H1 (cell line): ENCODE measurements around the gene ZNF765. TPM values are rescaled to one million over a fixed set of nuclear protein-coding genes. Genes with fewer than 3 reads are reported as not detected.

Experiments
- CTCF ChIA-PET: fragments of 300-600 bp; sonication (Branson Sonifier 250); formaldehyde crosslinking; loops from one replicate; lab custom pipeline; 2021; ENCODE audit not compliant: partially characterized antibody; lab: Charles Lee
- POLR2A ChIA-PET: fragments of 300-600 bp; sonication (Branson Sonifier 250); formaldehyde crosslinking; loops from one replicate; lab custom pipeline; 2021; ENCODE audit warnings: inconsistent platforms; ENCODE audit not compliant: partially characterized antibody; lab: Charles Lee
- DNase-seq, 2 experiments: peaks; one replicate each; pipeline versions ENCODE4 v3.0.0 to v3.0.0-alpha.2; 2010 to 2022; ENCODE audit warnings: low spot score in 2 of 2, low read depth in 1 of 2, mixed read lengths in 1 of 2
- FAIRE-seq: peaks from 2 replicates; lab custom pipeline; 2011; peaks lifted over from hg19 to GRCh38; lab: Jason Lieb, UNC
- H2AFZ ChIP-seq: 2 replicates; pipeline ENCODE4 v1.8.1; 2012; ENCODE audit warnings: low read length, inconsistent platforms
- H2AK5ac ChIP-seq: 2 replicates; pipeline ENCODE4 v1.6.1; 2013; ENCODE audit warnings: low read depth, low read length
- H2BK120ac ChIP-seq: replicated peaks from 2 replicates; pipeline ENCODE3; 2013; ENCODE audit warnings: low read depth, low read length, inconsistent platforms
- H2BK12ac ChIP-seq: 2 replicates; pipeline ENCODE4 v1.6.1; 2013; ENCODE audit warnings: low read depth, low read length
- H2BK15ac ChIP-seq: 2 replicates; pipeline ENCODE4 v1.6.1; 2013; ENCODE audit warnings: low read length
- H2BK20ac ChIP-seq: 2 replicates; pipeline ENCODE4 v1.6.1; 2013; ENCODE audit warnings: low read length
- H2BK5ac ChIP-seq: 2 replicates; pipeline ENCODE4 v1.6.1; 2013; ENCODE audit warnings: low read depth, low read length
- H3K14ac ChIP-seq: 2 replicates; pipeline ENCODE4 v1.6.1; 2013; ENCODE audit warnings: inconsistent platforms; ENCODE audit not compliant: insufficient read length
- H3K18ac ChIP-seq: 2 replicates; pipeline ENCODE4 v1.6.1; 2013; ENCODE audit warnings: low read length; ENCODE audit errors: extremely low read depth
- H3K23ac ChIP-seq: 2 replicates; pipeline ENCODE4 v1.6.1; 2013; ENCODE audit warnings: inconsistent platforms; ENCODE audit not compliant: insufficient read length
- H3K23me2 ChIP-seq: 2 replicates; pipeline ENCODE4 v1.6.1; 2013; ENCODE audit warnings: low read depth, low read length
- H3K27ac ChIP-seq: 2 replicates; pipeline ENCODE4 v1.6.1; 2011; ENCODE audit warnings: low read depth, low read length, inconsistent platforms
- H3K27me3 ChIP-seq, 4 experiments: replicated peaks in 1 of 4; 1 replicate in 1 of 4; 2 replicates in 3 of 4; pipeline versions ENCODE4 v1.6.1 to v1.8.1; 2011 to 2013; ENCODE audit warnings: low read length in 3 of 4, mild to moderate bottlenecking in 3 of 4, inconsistent platforms in 2 of 4, mixed read lengths in 2 of 4, moderate library complexity in 1 of 4; ENCODE audit not compliant: control insufficient read depth in 3 of 4, insufficient read depth in 3 of 4; ENCODE audit errors: extremely low read depth in 1 of 4
- H3K36me3 ChIP-seq, 4 experiments: 2 replicates each; pipeline versions ENCODE4 v1.6.1 to v1.8.1; 2011 to 2013; ENCODE audit warnings: mild to moderate bottlenecking in 4 of 4, low read length in 3 of 4, moderate library complexity in 2 of 4, control low read depth in 1 of 4, inconsistent platforms in 1 of 4; ENCODE audit not compliant: insufficient read depth in 4 of 4, control insufficient read depth in 2 of 4
- H3K4ac ChIP-seq: replicated peaks from 2 replicates; pipeline ENCODE3; 2013; ENCODE audit warnings: low read length, low read depth, mixed read lengths, inconsistent platforms; ENCODE audit not compliant: insufficient read length
- H3K4me1 ChIP-seq, 4 experiments: replicated peaks in 1 of 4; 1 replicate in 1 of 4; 2 replicates in 3 of 4; pipeline versions ENCODE4 v1.6.1 to v1.8.1; 2011 to 2013; ENCODE audit warnings: low read length in 3 of 4, inconsistent platforms in 2 of 4, mixed read lengths in 1 of 4; ENCODE audit not compliant: insufficient read depth in 4 of 4, control insufficient read depth in 3 of 4
- H3K4me2 ChIP-seq, 2 experiments: 2 replicates each; pipeline versions ENCODE4 v1.6.1 to v1.8.1; 2011 to 2013; ENCODE audit warnings: low read depth in 2 of 2, low read length in 2 of 2, control low read depth in 1 of 2, inconsistent platforms in 1 of 2, mild to moderate bottlenecking in 1 of 2; ENCODE audit not compliant: insufficient read depth in 1 of 2
- H3K4me3 ChIP-seq, 4 experiments: fragments of 200-600, 300-600 bp in 1 of 4; sonication (generic), shearing (Covaris generic), sonication (Bioruptor Twin) in 1 of 4; 2 replicates each; pipeline versions ENCODE4 v1.5.1 to v1.8.1; 2011 to 2016; ENCODE audit warnings: low read length in 4 of 4, low read depth in 3 of 4, control low read depth in 2 of 4, inconsistent platforms in 2 of 4, mild to moderate bottlenecking in 2 of 4, mixed read lengths in 1 of 4, moderate library complexity in 1 of 4; ENCODE audit not compliant: insufficient read depth in 2 of 4; ENCODE audit errors: extremely low read depth in 1 of 4
- H3K56ac ChIP-seq: replicated peaks from 2 replicates; pipeline ENCODE3; 2013; ENCODE audit warnings: low read depth, mild to moderate bottlenecking, mixed read lengths, low read length, inconsistent platforms; ENCODE audit not compliant: insufficient read length
- H3K79me1 ChIP-seq: 2 replicates; pipeline ENCODE4 v1.6.1; 2013; ENCODE audit warnings: low read depth, low read length, control low read depth
- H3K79me2 ChIP-seq, 2 experiments: 2 replicates each; pipeline versions ENCODE4 v1.6.1 to v1.8.1; 2012 to 2013; ENCODE audit warnings: low read length in 2 of 2, mild to moderate bottlenecking in 2 of 2, inconsistent platforms in 1 of 2; ENCODE audit not compliant: insufficient read depth in 2 of 2, control insufficient read depth in 1 of 2
- H3K9ac ChIP-seq, 4 experiments: replicated peaks in 1 of 4; 1 replicate in 1 of 4; 2 replicates in 3 of 4; pipeline versions ENCODE4 v1.6.1 to v1.8.1; 2011 to 2013; ENCODE audit warnings: low read depth in 3 of 4, low read length in 3 of 4, control low read depth in 2 of 4, mild to moderate bottlenecking in 2 of 4, moderate library complexity in 2 of 4, inconsistent platforms in 1 of 4; ENCODE audit errors: extremely low read depth in 1 of 4
- H3K9me3 ChIP-seq, 2 experiments: 2 replicates each; pipeline versions ENCODE4 v1.6.1 to v1.8.1; 2012 to 2013; ENCODE audit warnings: mild to moderate bottlenecking in 2 of 2, moderate library complexity in 2 of 2, control low read depth in 1 of 2, inconsistent platforms in 1 of 2, low read depth in 1 of 2, low read length in 1 of 2, mixed read lengths in 1 of 2; ENCODE audit not compliant: insufficient read depth in 2 of 2
- H4K20me1 ChIP-seq, 2 experiments: replicated peaks in 1 of 2; 2 replicates each; pipeline versions ENCODE3 to v1.8.1; 2011 to 2013; ENCODE audit warnings: inconsistent platforms in 2 of 2, low read length in 2 of 2, mild to moderate bottlenecking in 1 of 2; ENCODE audit not compliant: insufficient read depth in 2 of 2, control insufficient read depth in 1 of 2
- H4K5ac ChIP-seq: 2 replicates; pipeline ENCODE4 v1.6.1; 2013; ENCODE audit warnings: low read length, low read depth, mixed read lengths, inconsistent platforms; ENCODE audit not compliant: insufficient read length
- H4K8ac ChIP-seq: 2 replicates; pipeline ENCODE4 v1.8.0; 2013; ENCODE audit warnings: mild to moderate bottlenecking, moderate library complexity, low read length, inconsistent platforms; ENCODE audit not compliant: insufficient read depth; ENCODE audit errors: extremely low read depth
- H4K91ac ChIP-seq: replicated peaks from 2 replicates; pipeline ENCODE3; 2013; ENCODE audit warnings: low read length, mixed read lengths, inconsistent platforms; ENCODE audit not compliant: insufficient read length
- CEBPB ChIP-seq: IDR thresholded peaks from 2 replicates; pipeline ENCODE4 v1.6.1; 2012; ENCODE audit warnings: low read depth, low read length
- CHD2 ChIP-seq: IDR thresholded peaks from 2 replicates; pipeline ENCODE4 v1.6.1; 2012; ENCODE audit warnings: low read length, improper control_type of control experiment
- JUND ChIP-seq: IDR thresholded peaks from 2 replicates; pipeline ENCODE4 v1.6.1; 2011; ENCODE audit warnings: mild to moderate bottlenecking, improper control_type of control experiment, low read length
- KDM5A ChIP-seq: fragments of 200-600 bp; IDR thresholded peaks from 2 replicates; pipeline ENCODE4 v1.7.1; 2012; ENCODE audit warnings: mild to moderate bottlenecking, low read length, inconsistent platforms, mixed read lengths
- NANOG ChIP-seq: IDR thresholded peaks from 2 replicates; pipeline ENCODE4 v1.6.1; 2011; ENCODE audit warnings: low read length, low read depth, mild to moderate bottlenecking, inconsistent platforms; ENCODE audit not compliant: insufficient read depth, poor library complexity, severe bottlenecking
- POLR2A ChIP-seq, 2 experiments: IDR thresholded peaks; 1 replicate in 1 of 2; 2 replicates in 1 of 2; pipeline ENCODE4 v1.6.1; 2011; ENCODE audit warnings: low read depth in 2 of 2, low read length in 2 of 2, mild to moderate bottlenecking in 2 of 2; ENCODE audit errors: control extremely low read depth in 1 of 2
- SIRT6 ChIP-seq: IDR thresholded peaks from one replicate; pipeline ENCODE4 v1.7.1; 2012; ENCODE audit warnings: low read length, inconsistent platforms
- TCF12 ChIP-seq: IDR thresholded peaks from 2 replicates; pipeline ENCODE4 v1.6.1; 2011; ENCODE audit warnings: low read depth, mild to moderate bottlenecking, low read length
- WGBS, 2 experiments: shearing (Covaris generic) in 1 of 2; methylation state at CpG; one replicate each; pipeline versions ENCODE4 v1.1.6 to v1.1.7; 2013 to 2015; ENCODE audit warnings: low lambda C conversion rate in 2 of 2, mixed read lengths in 2 of 2, inconsistent platforms in 1 of 2, low coverage in 1 of 2, missing lambda C conversion rate in 1 of 2; ENCODE audit not compliant: insufficient replicate concordance in 2 of 2, insufficient coverage in 1 of 2, insufficient read length in 1 of 2; ENCODE audit errors: extremely low coverage in 1 of 2, missing lambda C conversion rate in 1 of 2; 5-methylcytosine and 5-hydroxymethylcytosine counted together
- polyA plus RNA-seq, 7 experiments: library from polyadenylated mRNA; depleted of rRNA in 3 of 7; stranded (reverse) in 5 of 7; unstranded in 2 of 7; fragments of >200 nt in 5 of 7; fragments of 200-250 nt in 2 of 7; gene quantifications; 1 replicate in 5 of 7; 2 replicates in 1 of 7; 4 replicates in 1 of 7; pipeline versions ENCODE4 v1.2.1 to v1.2.3, GENCODE V29; 2011 to 2013; ENCODE audit warnings: missing spikeins in 2 of 7, mixed read lengths in 2 of 7
- total RNA-seq: library from RNA; stranded (reverse); fragmentation: NEBNext Ultra II Directional; extraction: Animal tissue kit (Norgen Biotek cat#: 25700); gene quantifications from 2 replicates; pipeline ENCODE4 v1.2.1, GENCODE V29; 2021
- TF ChIP-seq, protein P1 (sequence below): IDR thresholded peaks from 2 replicates; pipeline ENCODE4 v1.6.1; 2012; ENCODE audit warnings: low read length, inconsistent platforms
- TF ChIP-seq, protein P2 (sequence below): IDR thresholded peaks from 2 replicates; pipeline ENCODE4 v1.6.1; 2011; ENCODE audit warnings: low read length, improper control_type of control experiment

Gene ZNF765
- total and polyA plus RNA-seq, 2 of the 8 experiments (the other 6 are each of a cell fraction or from before 2014, with no cell fraction given) = 4.5 to 22.3 TPM

DNA sequence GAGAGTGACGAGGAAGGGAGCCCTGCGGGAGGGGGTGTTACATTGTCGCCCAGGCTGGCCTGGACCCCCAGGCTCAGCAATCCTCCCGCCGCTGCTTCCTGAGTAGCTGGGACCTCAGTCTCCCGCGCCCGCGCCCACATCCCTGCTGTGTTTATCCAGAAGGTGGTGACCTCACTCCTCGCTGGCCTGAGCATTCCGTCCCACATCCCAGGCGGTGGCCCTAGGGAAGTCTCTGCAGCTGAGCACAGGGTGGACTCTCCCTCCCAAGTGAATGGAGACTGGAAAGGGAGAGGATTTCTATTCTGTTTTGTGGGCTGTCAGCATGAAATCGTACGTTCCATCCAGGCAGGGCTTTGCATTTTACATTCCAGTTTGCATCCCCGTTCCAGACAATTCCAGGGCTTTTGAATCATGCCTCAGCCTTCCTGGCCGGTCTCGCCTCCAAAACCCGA lies 401 bp upstream of the ZNF765 start:
- H2BK5ac ChIP-seq = peak overlapping the region; percentile 69
- peak overlapping the region; percentile 81 to 83 for H3K4me2 ChIP-seq
- no peaks in the 10 kb centered on the region for H3K27me3 ChIP-seq
- H3K27ac ChIP-seq = peak overlapping the region; percentile 3; the same call in 1 of the 2 replicates
- H3K4ac ChIP-seq = no peak overlapping the region
- peak overlapping the region; percentile 91 for H2AFZ ChIP-seq
- no peaks in the 10 kb centered on the region; the same call in 1 of the 2 replicates for H3K79me1 ChIP-seq
- peak overlapping the region in 3 of 4 experiments; percentile 45 to 58 (median 53); a peak in 5 of 7 replicates for H3K9ac ChIP-seq
- no peak overlapping the region for H4K91ac ChIP-seq
- H3K4me3 ChIP-seq = peak overlapping the region; percentile 87 to 96 (median 89); a peak in 7 of 8 replicates
- H2BK15ac ChIP-seq = no peak overlapping the region
- peak overlapping the region; percentile 31 for H4K5ac ChIP-seq
- H3K23ac ChIP-seq = no peak overlapping the region
- H3K9me3 ChIP-seq = no peaks in the 10 kb centered on the region
- no peak overlapping the region for H2AK5ac ChIP-seq
- H3K4me1 ChIP-seq = peaks cover 0 to 5% (median under 1%) of the 10 kb centered on the region in 4 experiments; a peak in 5 of 7 replicates
- H2BK12ac ChIP-seq = no peak overlapping the region
- peaks cover 0 to 3% of the 10 kb centered on the region in 2 experiments; a peak in 1 of 4 replicates for H3K79me2 ChIP-seq
- H3K18ac ChIP-seq = peak overlapping the region; percentile 6; the same call in 1 of the 2 replicates
- no peak overlapping the region for H3K14ac ChIP-seq
- POLR2A ChIA-PET = interaction anchor here (1.3 to 1.8 kb wide), 2 partner anchors 21 to 45 kb away, joined by 4 to 5 read pairs; no protein-coding TSS in a partner anchor
- H3K36me3 ChIP-seq = peaks cover 0 to 10% (median 0%) of the 10 kb centered on the region in 4 experiments; a peak in 2 of 8 replicates
- H3K56ac ChIP-seq = no peak overlapping the region
- peaks cover 0 to 5% of the 10 kb centered on the region in 2 experiments for H4K20me1 ChIP-seq
- H2BK20ac ChIP-seq = no peak overlapping the region
- TF ChIP-seq KDM5A (no peak), CHD2 (no peak), NANOG (no peak), JUND (peak; percentile 50; the same call in 1 of the 2 replicates), SIRT6 (no peak), CEBPB (no peak), POLR2A (IDR thresholded peaks at IDR 0.05; ENCODE audit: control extremely low read depth in 1 of 2, low read depth in 2 of 2, low read length in 2 of 2) (peak in 1 of 2 experiments; percentile 49; a peak in 2 of 3 replicates), TCF12 (no peak)
- TF ChIP-seq, protein P1, sequence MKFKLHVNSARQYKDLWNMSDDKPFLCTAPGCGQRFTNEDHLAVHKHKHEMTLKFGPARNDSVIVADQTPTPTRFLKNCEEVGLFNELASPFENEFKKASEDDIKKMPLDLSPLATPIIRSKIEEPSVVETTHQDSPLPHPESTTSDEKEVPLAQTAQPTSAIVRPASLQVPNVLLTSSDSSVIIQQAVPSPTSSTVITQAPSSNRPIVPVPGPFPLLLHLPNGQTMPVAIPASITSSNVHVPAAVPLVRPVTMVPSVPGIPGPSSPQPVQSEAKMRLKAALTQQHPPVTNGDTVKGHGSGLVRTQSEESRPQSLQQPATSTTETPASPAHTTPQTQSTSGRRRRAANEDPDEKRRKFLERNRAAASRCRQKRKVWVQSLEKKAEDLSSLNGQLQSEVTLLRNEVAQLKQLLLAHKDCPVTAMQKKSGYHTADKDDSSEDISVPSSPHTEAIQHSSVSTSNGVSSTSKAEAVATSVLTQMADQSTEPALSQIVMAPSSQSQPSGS = peak; percentile 40; the same call in 1 of the 2 replicates
- TF ChIP-seq, protein P2, sequence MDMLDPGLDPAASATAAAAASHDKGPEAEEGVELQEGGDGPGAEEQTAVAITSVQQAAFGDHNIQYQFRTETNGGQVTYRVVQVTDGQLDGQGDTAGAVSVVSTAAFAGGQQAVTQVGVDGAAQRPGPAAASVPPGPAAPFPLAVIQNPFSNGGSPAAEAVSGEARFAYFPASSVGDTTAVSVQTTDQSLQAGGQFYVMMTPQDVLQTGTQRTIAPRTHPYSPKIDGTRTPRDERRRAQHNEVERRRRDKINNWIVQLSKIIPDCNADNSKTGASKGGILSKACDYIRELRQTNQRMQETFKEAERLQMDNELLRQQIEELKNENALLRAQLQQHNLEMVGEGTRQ = no peak
- 12% methylated on average over 18 of the region's 18 CpGs; no CpG with 5 or more reads in 1 of the 2 experiments for WGBS, 2 experiments
- CTCF ChIA-PET = interaction anchor here (0.7 to 1.8 kb wide), 2 partner anchors 32 to 199 kb away, joined by 3 to 6 read pairs; no protein-coding TSS in a partner anchor
- no peak overlapping the region for H2BK120ac ChIP-seq
- H3K23me2 ChIP-seq = peaks cover 7% of the 10 kb centered on the region; the same call in 1 of the 2 replicates
- no peak for DNase-seq
- H4K8ac ChIP-seq = no peak overlapping the region
- no peak for FAIRE-seq
